Measurements from ENCODE around the gene UBAC1.

Gene UBAC1

DNA sequence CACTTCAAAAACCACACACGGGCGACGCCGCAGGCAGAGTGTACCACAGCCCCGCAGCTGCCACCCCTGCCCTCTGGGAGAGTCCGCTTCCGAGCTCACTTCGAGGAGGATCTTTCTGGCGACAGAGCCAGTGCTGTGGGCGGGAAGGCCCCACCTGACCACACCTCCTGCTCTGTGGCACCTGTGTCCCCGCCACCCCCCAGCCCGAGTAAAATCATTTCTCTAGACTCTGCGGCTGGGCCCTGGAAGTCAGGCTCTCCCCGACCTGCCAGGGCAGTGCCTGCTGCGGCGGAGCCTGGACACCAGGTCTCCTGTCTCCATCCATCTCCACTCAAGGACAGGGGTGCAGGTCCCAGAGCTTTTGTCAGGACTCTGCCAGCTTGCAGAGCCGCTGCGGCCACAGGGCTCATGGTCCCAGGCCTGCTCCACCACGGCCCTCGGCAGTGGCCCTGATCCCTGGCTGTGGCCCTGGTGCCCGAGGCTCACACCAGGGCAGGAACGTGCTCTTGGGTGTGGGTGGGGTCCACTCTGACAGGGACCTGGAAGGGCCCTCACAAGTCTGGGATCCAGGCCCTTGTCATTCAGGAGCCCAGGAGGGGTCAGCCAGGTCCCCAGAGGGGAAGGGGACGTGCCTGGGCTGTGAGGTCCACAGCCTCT is 33.0 kb downstream of the UBAC1 start:
- Histone ChIP-seq H3K27me3 (no peaks in the 10 kb centered on the region), H3K9me3 (no peaks in the 10 kb centered on the region), H3K4me3 (no peak overlapping the region), H3K4me1 (peaks cover 0 to 9% (median 3%) of the 10 kb centered on the region in 4 donors), H3K27ac (no peak overlapping the region), H3K36me3 (peaks cover 21 to 74% (median 41%) of the 10 kb centered on the region in 3 donors)
- TF ChIP-seq, protein P1, sequence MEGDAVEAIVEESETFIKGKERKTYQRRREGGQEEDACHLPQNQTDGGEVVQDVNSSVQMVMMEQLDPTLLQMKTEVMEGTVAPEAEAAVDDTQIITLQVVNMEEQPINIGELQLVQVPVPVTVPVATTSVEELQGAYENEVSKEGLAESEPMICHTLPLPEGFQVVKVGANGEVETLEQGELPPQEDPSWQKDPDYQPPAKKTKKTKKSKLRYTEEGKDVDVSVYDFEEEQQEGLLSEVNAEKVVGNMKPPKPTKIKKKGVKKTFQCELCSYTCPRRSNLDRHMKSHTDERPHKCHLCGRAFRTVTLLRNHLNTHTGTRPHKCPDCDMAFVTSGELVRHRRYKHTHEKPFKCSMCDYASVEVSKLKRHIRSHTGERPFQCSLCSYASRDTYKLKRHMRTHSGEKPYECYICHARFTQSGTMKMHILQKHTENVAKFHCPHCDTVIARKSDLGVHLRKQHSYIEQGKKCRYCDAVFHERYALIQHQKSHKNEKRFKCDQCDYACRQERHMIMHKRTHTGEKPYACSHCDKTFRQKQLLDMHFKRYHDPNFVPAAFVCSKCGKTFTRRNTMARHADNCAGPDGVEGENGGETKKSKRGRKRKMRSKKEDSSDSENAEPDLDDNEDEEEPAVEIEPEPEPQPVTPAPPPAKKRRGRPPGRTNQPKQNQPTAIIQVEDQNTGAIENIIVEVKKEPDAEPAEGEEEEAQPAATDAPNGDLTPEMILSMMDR (IDR thresholded peaks at IDR 0.05) = no peak
- no peak for DNase-seq
- intact Hi-C loops (cut with DNase I; ENCODE audit: low total_unique reads) = no loop called here

DNA sequence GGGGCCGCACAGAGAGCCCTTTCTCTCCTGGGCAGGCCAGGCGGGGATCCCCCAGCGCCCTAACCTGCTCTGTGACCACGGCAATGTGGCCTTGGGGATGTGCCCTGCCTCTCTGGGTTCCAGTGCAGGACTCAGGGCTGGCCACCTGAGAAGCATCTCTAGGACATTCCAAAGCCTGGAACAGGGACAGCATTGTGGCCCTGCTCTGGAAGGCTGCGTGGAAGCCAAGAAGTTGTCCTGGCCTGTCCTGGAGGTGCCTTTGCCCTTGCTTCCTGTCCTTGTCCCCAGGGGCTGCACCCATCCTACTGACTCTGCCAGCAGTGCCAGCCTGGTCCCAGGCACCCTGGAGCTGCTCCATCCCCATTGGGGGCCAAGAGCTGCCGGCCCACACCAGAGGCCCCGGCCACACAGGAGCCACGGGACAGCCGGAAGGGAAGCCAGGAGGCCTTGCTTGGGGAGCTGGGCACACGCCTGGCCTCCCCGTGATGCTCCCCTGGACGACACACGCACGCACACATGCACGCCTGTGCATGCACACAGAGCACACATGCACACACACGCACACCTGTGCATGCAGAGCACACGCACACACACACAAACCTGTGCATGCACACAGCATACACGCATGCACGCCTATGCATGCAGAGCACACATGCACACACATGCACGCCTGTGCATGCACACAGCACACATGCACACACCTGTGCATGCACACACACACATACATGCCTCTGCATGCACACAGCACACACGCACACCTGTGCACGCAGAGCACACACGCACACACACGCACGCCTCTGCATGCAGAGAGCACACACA is 33.8 kb downstream of the UBAC1 start:
- no peak overlapping the region for H3K27ac ChIP-seq
- H3K27me3 ChIP-seq = no peaks in the 10 kb centered on the region
- no peak overlapping the region for H3K4me3 ChIP-seq
- no peak for DNase-seq
- H3K9me3 ChIP-seq = no peaks in the 10 kb centered on the region
- TF ChIP-seq, protein P1 (IDR thresholded peaks at IDR 0.05) = no peak
- H3K4me1 ChIP-seq = peaks cover 0 to 9% (median 3%) of the 10 kb centered on the region in 4 donors
- intact Hi-C loops (cut with DNase I; ENCODE audit: low total_unique reads) = no loop called here
- H3K36me3 ChIP-seq = peaks cover 13 to 67% (median 33%) of the 10 kb centered on the region in 3 donors

DNA sequence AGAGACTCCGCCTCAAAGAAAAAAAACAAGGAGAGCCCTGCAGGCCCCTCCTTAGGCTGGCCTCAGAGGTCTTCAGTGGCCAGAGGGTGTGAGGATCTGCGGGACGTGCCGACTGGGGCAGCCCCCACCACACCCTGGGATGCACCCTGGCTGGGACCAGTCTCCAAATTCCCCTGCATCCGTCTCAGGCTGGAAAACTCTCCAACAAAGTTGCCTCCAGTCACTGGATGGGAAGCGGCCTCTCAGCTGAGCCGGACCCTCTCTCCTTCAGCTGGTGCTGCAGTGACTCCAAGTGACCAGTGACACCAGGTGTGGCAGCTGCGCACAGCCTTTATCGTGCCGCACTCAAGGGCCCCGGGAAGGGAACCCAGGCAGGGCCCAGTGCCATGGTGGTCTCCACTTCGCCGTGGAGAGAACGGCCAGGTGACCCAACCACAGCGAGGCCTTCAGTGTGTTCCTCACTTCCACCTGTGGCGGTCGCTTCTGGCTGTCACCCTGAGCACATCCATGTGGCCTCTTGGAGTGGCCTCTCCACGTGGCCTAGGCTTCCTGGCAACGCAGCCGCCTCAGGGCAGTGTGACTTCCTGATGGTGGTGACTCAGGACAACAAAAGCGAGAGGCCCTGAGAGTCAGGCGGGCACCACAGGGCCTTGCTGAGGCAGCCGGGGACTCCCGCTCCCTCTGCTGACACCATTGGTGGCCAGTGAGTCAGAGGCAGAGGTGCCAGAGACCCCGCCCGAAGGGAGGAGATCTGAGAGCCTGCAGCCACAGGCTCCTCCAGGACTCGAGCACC is 34.6 kb downstream of the UBAC1 start:
- no peaks in the 10 kb centered on the region for H3K9me3 ChIP-seq
- TF ChIP-seq, protein P1 (IDR thresholded peaks at IDR 0.05) = no peak
- no peaks in the 10 kb centered on the region for H3K27me3 ChIP-seq
- H3K4me1 ChIP-seq = peaks cover 0 to 9% (median 3%) of the 10 kb centered on the region in 4 donors
- H3K4me3 ChIP-seq = no peak overlapping the region
- DNase-seq = peak; percentile 52 to 74
- no peak overlapping the region for H3K27ac ChIP-seq
- peaks cover 11 to 60% (median 31%) of the 10 kb centered on the region in 3 donors for H3K36me3 ChIP-seq
- intact Hi-C loops (cut with DNase I; ENCODE audit: low total_unique reads) = no loop called here

DNA sequence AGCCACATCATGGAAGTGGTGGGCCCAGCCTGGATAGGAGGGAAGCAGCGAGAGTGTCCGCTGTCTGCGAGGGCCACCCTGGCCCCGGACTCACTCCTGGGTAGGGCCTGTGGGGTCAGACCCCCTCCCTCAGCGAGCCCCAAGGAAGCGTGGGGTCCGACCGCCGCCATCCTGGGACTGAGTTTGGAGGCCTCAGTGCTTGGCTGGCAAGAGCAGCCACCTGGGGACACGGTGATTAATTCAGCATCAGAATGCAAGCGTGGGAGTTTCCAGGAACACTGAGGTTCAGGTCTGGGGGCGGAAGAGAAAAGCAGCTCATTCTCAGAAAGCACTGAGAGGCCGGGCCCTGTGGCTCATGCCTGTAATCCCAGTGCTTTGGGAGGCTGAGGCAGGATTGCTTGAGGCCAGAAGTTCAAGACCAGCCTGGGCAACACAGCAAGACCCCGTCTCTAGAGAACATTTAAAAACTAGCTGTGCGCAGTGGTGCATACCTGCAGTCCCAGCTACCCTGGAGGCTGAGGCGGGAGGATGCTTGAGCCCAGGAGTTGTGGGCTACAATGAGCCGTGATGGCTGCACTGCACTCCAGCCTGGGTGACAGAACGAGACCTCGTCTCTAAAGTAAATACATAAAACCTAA is 35.6 kb downstream of the UBAC1 start:
- intact Hi-C loops (cut with DNase I; ENCODE audit: low total_unique reads) = no loop called here
- DNase-seq = no peak
- Histone ChIP-seq H3K27ac (no peak overlapping the region), H3K4me1 (peaks cover 0 to 9% (median 3%) of the 10 kb centered on the region in 4 donors), H3K36me3 (peaks cover 2 to 50% (median 21%) of the 10 kb centered on the region in 3 donors), H3K27me3 (no peaks in the 10 kb centered on the region), H3K9me3 (no peaks in the 10 kb centered on the region), H3K4me3 (no peak overlapping the region)
- TF ChIP-seq, protein P1 (IDR thresholded peaks at IDR 0.05) = no peak
